NCI-H460 (cell line): ENCODE measurements around the gene GAA. TPM values are rescaled to one million over a fixed set of nuclear protein-coding genes. Genes with fewer than 3 reads are reported as not detected.
"Not testable (repeated sequence)": the region's sequence is repeated elsewhere in the genome, so short reads cannot be mapped to it uniquely, and the experiment has no call there.

ENCODE experiments used
- DNase-seq: peaks from one replicate; pipeline ENCODE4 v3.0.0-alpha.2; 2016; ENCODE audit warnings: low read depth; ENCODE audit errors: extremely low read depth
- total RNA-seq: library from RNA; depleted of rRNA; stranded (reverse); fragments of >200 nt; shearing (Covaris generic); gene quantifications from 2 replicates; pipeline ENCODE4 v1.2.3, GENCODE V29; 2014

Gene GAA
- total RNA-seq, 1 experiment from 2014 or later, result 45.1 TPM

DNA sequence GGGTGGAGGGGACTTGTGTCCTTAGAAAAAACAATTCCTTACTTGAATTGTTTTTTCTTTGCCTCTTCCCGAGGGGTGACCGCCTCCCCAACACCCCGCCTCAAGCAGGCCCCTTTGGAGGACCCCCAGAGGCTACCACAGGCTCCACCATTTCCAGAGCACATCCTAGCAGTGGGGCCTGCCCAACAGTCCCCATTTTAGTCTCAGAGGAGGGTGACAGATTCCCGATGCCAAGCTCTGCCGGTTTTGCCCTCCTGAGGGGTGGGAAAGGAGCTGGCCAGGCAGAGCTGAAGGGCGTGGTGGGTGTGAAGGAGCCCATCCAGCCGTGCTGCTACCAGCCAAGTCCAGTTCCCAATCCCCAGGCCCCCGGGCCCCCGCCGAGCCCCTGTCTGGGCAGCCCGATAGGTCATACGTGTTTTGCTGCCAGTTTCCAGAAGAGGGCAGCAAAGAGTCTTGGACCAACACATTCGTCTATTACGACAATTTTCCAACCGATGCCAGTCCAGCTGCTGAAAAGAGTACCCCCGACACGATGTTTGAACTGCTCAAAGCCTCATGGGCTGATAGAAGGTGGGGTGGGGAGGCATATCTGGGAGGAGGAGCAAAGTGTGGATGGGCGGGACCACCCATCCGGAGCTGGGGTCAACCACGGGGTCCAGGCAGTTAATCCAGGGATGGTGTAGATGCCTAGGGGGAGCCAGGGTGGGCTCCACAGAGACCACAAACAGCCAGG, 18.8 kb upstream of the GAA start:
- peak; percentile 78 for DNase-seq

DNA sequence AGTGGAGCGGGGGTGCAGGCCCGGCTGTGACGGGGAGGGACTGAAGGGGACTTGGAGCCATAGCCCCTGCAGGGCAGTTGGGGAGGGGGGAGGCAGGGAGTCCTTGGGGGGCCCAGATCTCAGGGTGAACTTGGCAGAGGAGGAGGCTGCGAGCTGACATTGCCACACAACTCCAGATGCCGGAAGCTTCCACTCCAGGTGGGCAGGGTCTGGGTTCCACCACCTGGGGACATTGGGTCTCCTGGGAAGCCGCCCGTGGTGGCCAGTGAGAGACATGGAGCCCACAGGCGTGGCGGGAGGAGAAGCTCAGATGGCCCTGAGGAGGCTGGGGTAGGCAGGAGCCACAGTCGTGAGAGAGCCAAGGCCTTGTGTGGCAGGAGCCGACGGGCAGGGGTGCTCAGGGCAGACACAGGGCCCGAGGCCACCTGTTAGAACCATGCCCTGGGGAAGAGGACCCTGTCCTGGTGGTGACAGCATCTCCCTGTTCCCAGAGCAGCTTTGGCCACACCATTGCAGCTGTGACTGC, 18.2 kb upstream of the GAA start:
- no peak for DNase-seq

DNA sequence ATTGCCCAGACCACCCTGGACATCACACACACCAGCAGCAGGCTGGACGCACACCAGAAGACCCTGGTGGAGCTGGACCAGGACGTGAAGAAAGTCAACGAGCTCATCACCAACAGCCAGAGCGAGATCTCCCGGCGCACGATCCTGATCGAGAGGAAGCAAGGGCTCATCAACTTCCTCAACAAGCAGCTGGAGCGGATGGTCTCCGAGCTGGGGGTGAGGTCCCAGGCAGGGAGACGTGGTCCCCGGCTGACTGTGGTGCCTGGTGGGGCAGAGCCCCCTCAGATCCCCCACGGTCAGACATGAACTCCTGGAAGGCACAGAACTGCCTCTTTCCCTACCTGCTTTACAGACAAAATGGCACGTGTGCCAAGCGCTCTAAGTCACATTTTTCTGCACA, 16.6 kb upstream of the GAA start:
- DNase-seq, result no peak

GRCh38 chr17:80086081-80086480, 15.3 kb upstream of the GAA start:
- no peak for DNase-seq

GRCh38 chr17:80086616-80087015, 14.8 kb upstream of the GAA start:
- DNase-seq, result no peak

- DNase-seq, result no peak
Observed at GRCh38 chr17:80087346-80088265, 13.8 kb upstream of the GAA start.

- DNase-seq, result no peak
Observed at GRCh38 chr17:80089762-80090161, 11.6 kb upstream of the GAA start.

DNA sequence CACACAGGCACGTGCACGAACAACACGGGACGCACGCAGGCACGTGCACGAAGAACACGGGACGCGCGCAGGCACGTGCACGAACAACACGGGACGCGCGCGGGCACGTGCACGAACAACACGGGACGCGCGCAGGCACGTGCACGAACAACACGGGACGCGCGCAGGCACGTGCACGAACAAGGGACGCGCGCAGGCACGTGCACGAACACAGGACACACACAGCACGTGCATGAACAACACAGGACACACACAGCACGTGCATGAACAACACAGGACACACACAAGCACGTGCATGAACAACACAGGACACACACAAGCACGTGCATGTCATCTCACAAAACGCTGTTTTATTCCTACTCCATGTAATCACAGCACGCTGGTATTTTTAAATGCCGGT, 11.2 kb upstream of the GAA start:
- not testable (repeated sequence) for DNase-seq

GRCh38 chr17:80091376-80091775, 10.0 kb upstream of the GAA start:
- no peak for DNase-seq

DNA sequence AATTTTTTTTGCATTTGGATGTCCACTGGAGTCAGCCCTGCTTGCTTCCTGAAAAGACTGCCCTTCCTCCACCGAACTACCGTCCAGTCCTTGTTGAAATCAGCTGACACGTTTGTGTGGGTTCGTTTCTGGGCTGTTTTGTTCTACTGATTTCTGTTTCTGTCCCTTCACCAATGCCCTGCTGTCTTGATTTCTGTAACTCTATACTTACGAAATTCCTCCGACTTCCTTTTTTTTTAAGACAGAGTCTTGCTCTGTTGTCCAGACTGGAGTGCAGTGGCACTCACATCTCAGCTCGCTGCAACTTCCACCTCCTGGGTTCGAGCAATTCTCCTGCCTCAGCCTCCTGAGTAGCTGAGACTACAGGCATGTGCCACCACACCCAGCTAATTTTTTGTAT, 8.4 kb upstream of the GAA start:
- no peak for DNase-seq

GRCh38 chr17:80095038-80095843, 6.1 kb upstream of the GAA start:
- DNase-seq, result no peak

- no peak for DNase-seq
Observed at GRCh38 chr17:80095844-80096475, 5.4 kb upstream of the GAA start.

DNA sequence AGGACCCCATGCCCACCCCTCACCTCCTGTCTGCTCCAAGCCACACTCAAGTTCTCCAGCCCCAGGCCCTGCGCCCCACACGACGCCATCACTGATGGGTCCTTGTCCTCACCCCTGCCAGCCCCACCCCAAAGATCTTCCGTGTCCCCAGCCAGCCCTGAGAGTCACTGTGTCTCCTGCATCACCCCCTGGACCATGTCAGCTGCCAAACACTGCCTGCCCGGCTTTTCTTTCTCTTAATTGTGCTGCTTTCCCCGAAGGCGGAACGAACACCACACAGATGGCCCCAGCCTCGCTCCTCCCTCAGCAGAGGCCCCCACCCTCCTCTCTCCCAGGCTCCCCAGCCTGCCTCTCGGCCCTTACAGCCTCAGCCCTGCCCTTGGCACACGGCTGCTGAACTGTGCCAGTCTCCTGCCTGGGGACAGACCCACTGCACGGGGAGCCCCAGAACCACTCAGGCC, 4.8 kb upstream of the GAA start:
- no peak for DNase-seq

DNA sequence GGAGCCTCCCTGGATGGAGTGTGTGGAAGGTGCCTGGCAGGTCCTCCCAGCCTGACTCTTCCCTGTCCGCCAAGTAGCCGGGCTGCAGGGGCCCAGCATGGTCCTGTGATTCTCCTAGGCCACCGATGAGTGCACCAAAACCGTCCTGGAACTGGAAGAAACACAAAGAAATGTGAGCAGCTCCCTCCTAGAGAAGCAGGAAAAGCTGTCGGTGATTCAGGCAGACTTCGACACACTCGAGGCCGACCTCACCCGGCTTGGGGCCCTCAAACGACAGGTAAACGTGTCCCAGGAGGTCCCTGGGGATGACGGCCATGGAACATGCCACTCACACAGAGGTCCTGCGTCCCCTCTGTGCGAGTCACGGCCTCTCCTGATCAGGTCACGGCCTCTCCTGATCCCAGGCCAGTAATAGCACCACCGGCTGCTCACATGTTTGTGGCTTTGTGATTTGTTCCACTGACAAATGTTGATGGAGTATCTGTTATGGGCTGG, 4.2 kb upstream of the GAA start:
- DNase-seq, result no peak

- DNase-seq, result no peak
Observed at GRCh38 chr17:80097844-80098691, 3.3 kb upstream of the GAA start.

GRCh38 chr17:80099291-80100034, 1.9 kb upstream of the GAA start:
- no peak for DNase-seq

DNA sequence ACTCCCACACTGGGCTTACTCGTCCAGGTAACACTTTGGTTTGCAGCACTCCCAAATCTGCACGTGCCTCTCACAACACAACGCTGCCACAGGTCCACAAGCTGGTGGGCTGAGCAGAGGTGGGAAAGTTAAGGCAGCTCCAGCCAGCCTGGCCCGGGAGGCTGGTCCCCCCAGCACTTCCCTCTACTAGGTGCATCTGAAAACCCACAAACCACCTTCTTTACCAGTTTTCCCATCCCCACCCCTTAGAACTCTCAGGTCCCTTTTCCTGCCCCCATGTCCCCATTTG, 1.4 kb upstream of the GAA start:
- DNase-seq, result no peak

DNA sequence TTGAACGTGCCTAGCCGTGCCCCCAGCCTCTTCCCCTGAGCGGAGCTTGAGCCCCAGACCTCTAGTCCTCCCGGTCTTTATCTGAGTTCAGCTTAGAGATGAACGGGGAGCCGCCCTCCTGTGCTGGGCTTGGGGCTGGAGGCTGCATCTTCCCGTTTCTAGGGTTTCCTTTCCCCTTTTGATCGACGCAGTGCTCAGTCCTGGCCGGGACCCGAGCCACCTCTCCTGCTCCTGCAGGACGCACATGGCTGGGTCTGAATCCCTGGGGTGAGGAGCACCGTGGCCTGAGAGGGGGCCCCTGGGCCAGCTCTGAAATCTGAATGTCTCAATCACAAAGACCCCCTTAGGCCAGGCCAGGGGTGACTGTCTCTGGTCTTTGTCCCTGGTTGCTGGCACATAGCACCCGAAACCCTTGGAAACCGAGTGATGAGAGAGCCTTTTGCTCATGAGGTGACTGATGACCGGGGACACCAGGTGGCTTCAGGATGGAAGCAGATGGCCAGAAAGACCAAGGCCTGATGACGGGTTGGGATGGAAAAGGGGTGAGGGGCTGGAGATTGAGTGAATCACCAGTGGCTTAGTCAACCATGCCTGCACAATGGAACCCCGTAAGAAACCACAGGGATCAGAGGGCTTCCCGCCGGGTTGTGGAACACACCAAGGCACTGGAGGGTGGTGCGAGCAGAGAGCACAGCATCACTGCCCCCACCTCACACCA, 724 bp downstream of the GAA start:
- DNase-seq, result no peak
